Upper lobe of left lung (tissue), 4 donors: ENCODE measurements around the gene ZNF440.

Source experiments
- CTCF ChIP-seq, 6 experiments: fragments of 450-650 bp in 4 of 6; fragments of 200-600 bp in 2 of 6; sonication (generic) in 2 of 6; IDR thresholded peaks; one replicate each; pipeline ENCODE4 v1.5.1; 2016 to 2019; ENCODE audit warnings: antibody characterized with exemption in 6 of 6
- POLR2A ChIP-seq, 4 donors: fragments of 450-650 bp; IDR thresholded peaks; one replicate each; pipeline ENCODE4 v1.5.1; 2016 to 2017; ENCODE audit warnings: antibody characterized with exemption in 4 of 4, mild to moderate bottlenecking in 2 of 4
- POLR2AphosphoS5 ChIP-seq, 2 donors: sonication (generic); formaldehyde crosslinking; IDR thresholded peaks; one replicate each; pipeline ENCODE4 v1.5.1; 2017; ENCODE audit warnings: antibody characterized with exemption in 2 of 2

DNA sequence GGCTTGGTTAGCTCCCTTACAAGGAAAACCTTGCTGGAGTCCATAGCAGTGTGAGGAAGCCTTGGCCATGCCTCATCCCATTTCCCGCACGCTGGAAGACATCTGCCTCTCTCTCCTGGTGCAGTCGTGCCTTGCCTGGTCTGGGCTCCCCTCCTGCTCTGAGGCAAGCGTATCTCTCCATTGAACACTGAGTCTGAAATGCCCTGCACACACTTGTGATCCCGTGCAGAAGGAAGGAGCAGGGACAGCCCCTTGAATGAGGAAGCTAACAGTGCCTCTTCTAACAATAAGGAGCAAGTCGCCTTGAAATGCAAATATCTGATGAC is 407 bp upstream of the ZNF440 start:
- TF ChIP-seq CTCF (IDR thresholded peaks at IDR 0.05) = no peak
- no peak for TF ChIP-seq POLR2AphosphoS5 (IDR thresholded peaks at IDR 0.05)
- no peak for TF ChIP-seq POLR2A (IDR thresholded peaks at IDR 0.05)
